Measurements from ENCODE around the gene PRSS35.
"Not testable (repeated sequence)": the region's sequence is repeated elsewhere in the genome, so short reads cannot be mapped to it uniquely, and the experiment has no call there.

The PRSS35 gene

GRCh38 chr6:83470587-83470986, 41.7 kb upstream of the PRSS35 start:
- no peak overlapping the region for H3K4me3 ChIP-seq (ENCODE audit: low read depth, low read length)
- no peak for TF ChIP-seq CTCF (IDR thresholded peaks at IDR 0.05; ENCODE audit: low read depth, low read length)

- TF ChIP-seq CTCF (IDR thresholded peaks at IDR 0.05; ENCODE audit: low read depth, low read length): no peak
- H3K4me3 ChIP-seq (ENCODE audit: low read depth, low read length): no peak overlapping the region
Measured at GRCh38 chr6:83472767-83473166, 39.6 kb upstream of the PRSS35 start.

- TF ChIP-seq CTCF (IDR thresholded peaks at IDR 0.05; ENCODE audit: low read depth, low read length): no peak
Measured at GRCh38 chr6:83474309-83474708, 38.0 kb upstream of the PRSS35 start.

GRCh38 chr6:83476971-83477370, 35.4 kb upstream of the PRSS35 start:
- TF ChIP-seq CTCF (IDR thresholded peaks at IDR 0.05; ENCODE audit: low read depth, low read length): no peak
- no peak overlapping the region for H3K4me3 ChIP-seq (ENCODE audit: low read depth, low read length)

More at GRCh38 chr6:83474309-83474708, 38.0 kb upstream of the PRSS35 start:
- no peak overlapping the region for H3K4me3 ChIP-seq (ENCODE audit: low read depth, low read length)

GRCh38 chr6:83479389-83479788, 32.9 kb upstream of the PRSS35 start:
- H3K4me3 ChIP-seq (ENCODE audit: low read depth, low read length): no peak overlapping the region
- no peak for TF ChIP-seq CTCF (IDR thresholded peaks at IDR 0.05; ENCODE audit: low read depth, low read length)

- TF ChIP-seq CTCF (IDR thresholded peaks at IDR 0.05; ENCODE audit: low read depth, low read length): no peak
- no peak overlapping the region for H3K4me3 ChIP-seq (ENCODE audit: low read depth, low read length)
Measured at GRCh38 chr6:83480470-83480869, 31.9 kb upstream of the PRSS35 start.

GRCh38 chr6:83481938-83482337, 30.4 kb upstream of the PRSS35 start:
- H3K4me3 ChIP-seq (ENCODE audit: low read depth, low read length): not testable (repeated sequence)

GRCh38 chr6:83488448-83488847, 23.9 kb upstream of the PRSS35 start:
- TF ChIP-seq CTCF (IDR thresholded peaks at IDR 0.05; ENCODE audit: low read depth, low read length): no peak
- H3K4me3 ChIP-seq (ENCODE audit: low read depth, low read length): no peak overlapping the region
